IPS-18c (cell line): ENCODE measurements around the gene UCHL5.
"Not testable (repeated sequence)": the region's sequence is repeated elsewhere in the genome, so short reads cannot be mapped to it uniquely, and the experiment has no call there.

Experiments
- H3K4me3 ChIP-seq: 2 replicates; pipeline ENCODE4 v1.7.0; 2013; ENCODE audit warnings: low read depth, mild to moderate bottlenecking, low read length, moderate library complexity; ENCODE audit not compliant: insufficient read depth
- H3K9me3 ChIP-seq: one replicate; pipeline ENCODE4 v1.6.1; 2013; ENCODE audit warnings: mild to moderate bottlenecking, low read length, moderate library complexity; ENCODE audit not compliant: control insufficient read depth, insufficient read depth

Gene UCHL5

DNA sequence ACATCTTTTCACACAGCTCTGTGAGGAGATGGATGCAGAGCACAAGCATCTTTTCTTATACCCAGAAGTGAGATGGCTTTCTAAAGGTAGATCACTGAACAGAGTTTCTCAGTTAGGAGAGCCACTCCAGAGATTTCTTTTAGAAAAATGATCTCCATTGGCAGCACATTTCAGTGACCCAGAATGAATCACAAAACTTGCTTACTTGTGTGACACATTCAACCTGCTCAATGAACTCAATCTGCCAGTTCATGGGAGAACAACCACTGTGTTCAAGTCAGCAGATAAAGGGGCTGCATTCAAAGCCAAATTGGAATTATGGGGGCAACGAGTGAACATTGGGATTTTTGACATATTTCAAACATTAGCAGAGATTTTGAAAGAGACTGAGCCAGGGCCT lies 78.3 kb downstream of the UCHL5 start:
- H3K4me3 ChIP-seq, result no peak overlapping the region
- H3K9me3 ChIP-seq, result no peaks in the 10 kb centered on the region

DNA sequence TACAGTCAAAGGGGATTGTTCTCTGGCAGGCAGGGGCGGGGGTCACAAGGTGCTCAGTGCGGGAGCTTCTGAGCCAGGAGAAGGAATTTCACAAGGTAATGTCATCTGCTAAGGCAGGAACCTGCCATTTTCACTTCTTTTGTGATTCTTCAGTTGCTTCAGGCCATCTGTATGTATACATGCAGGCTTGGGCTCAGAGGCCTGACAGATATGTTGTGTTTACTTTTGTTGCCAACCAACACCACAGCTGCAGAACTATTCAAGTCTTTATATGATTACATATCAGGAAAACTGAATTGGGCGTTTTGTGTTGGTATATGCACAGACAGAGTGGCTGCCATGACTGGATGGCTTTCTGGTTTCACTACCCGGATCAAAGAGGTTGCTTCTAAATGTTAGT lies 78.8 kb downstream of the UCHL5 start:
- not testable (repeated sequence) for H3K4me3 ChIP-seq, H3K9me3 ChIP-seq

DNA sequence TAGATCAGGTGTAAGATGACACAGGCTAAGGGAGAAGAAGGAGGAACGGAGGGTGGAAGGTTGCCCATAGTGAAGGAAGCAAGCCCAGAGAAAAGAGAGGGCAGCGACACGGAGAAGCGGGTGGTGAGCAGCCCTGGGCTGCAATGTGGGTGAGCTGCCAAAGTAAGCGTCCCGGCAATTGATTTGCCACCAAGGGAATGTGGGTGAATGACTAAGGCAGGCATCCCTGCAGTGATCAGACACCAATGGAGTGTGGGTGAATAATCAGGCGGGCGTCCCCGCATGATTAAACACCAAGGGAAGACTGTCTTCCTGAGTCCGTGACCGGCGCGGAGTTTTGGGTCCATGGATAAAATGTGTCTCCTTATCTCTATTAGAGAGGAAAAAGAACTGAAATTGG lies 79.6 kb downstream of the UCHL5 start:
- no peak overlapping the region for H3K4me3 ChIP-seq
- no peaks in the 10 kb centered on the region for H3K9me3 ChIP-seq

DNA sequence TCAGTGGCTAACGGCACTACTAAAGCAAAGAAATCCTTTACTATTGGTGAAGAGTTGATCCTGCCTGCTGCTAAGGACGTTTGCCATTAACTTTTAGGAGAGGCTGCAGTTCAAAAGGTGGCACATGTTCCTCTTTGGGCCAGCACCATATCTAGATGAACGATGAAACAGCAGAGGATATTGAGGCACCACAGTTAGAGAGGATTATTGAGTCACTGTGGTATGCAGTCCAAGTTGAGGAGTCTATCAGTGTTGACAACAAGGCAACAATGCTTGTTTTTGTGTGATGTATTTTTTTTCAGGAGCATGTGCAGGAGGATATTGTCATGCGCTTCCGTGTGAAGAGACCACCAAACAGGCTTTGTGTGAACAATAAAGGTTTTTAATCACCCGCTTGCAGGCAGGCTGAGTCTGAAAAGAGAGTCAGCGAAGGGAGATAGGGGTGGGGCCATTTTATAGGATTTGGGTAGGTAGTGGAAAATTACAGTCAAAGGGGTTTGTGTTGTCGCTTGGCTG lies 80.9 kb downstream of the UCHL5 start:
- Histone ChIP-seq H3K4me3 (no peak overlapping the region), H3K9me3 (no peaks in the 10 kb centered on the region)

DNA sequence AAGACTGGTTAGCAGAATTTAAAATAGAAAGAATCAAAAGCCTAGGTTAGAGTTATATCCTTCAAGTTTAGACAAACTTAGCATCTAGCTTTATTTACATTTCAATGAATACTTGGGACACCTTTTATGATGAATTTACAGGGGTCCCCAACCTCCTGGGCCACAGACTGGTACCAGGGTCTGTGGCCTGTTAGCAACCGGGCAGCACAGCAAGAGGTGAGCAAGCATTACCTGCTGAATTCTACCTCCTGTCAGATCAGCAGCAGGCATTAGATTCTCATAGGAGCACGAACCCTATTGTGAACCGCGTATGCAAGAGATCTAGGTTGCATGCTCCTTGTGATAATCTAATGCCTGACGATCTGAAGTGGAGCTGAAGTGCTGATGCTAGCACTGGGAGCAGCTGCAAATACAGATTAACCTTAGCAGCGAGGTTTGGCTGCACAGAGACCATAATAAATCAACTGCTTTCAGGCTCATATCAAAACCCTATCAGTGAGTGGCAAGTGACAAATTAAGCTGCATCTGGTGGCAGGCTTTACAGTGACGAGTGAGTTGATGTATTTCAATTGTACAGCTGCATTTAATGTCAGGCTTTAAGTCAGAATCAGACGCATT lies 82.0 kb downstream of the UCHL5 start:
- no peaks in the 10 kb centered on the region for H3K9me3 ChIP-seq
- H3K4me3 ChIP-seq, result no peak overlapping the region

DNA sequence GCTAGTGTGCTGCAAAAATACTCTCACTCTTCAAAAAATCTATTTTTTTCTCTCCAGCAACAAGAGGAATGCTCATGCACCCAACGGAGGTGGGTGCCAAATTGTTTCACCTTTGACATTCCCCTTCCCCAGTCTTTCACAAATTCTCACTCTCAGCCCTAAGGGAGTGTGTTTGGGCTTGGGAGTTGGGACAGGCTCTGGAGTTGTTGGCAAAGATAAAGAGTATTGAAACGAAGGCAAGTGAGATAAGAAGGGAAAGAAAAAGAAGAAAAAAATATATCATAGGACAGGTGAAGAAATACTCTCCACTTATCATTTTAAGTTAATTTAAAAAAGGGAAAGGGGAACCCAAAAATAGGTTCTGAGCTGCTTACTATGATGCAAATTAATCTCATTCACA lies 82.6 kb downstream of the UCHL5 start:
- Histone ChIP-seq H3K4me3 (no peak overlapping the region), H3K9me3 (no peaks in the 10 kb centered on the region)

DNA sequence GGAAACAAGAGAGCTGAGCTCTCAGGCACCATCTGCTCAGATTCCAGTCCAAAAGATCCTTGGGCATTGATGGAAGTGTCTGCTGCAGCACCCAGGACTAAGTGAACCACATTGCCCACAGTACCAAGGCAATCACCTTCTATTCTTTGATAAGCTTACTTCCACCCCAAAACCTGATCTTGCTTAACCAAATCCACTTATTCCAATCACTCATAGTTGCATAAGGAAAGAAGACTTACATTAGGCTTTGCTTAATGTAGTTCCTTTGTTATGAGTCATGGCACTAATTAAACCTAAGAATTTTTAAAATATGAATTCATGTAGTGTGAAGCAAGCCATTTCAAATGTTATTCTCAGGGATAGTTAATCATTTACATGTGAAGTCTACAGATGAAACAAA lies 84.5 kb downstream of the UCHL5 start:
- Histone ChIP-seq H3K9me3 (no peaks in the 10 kb centered on the region), H3K4me3 (no peak overlapping the region)

DNA sequence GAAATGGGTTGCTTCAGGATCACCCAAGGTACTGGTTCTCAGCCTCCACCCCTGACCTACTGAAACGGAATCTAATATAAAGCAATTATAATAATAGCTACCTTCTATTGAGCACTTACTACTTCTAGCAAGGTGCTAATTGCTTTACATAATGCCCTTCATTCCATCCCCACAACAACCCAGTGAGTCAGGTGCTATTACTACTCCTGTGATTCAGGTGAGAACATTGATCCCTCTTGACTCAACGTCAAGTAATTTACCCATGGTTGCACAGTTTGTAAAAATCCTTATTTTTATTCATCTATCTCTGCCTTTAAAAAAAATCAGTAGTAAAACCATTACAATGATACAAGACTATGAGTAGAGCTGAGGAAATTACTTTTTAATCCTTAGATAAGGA lies 85.2 kb downstream of the UCHL5 start:
- Histone ChIP-seq H3K4me3 (no peak overlapping the region), H3K9me3 (no peaks in the 10 kb centered on the region)

DNA sequence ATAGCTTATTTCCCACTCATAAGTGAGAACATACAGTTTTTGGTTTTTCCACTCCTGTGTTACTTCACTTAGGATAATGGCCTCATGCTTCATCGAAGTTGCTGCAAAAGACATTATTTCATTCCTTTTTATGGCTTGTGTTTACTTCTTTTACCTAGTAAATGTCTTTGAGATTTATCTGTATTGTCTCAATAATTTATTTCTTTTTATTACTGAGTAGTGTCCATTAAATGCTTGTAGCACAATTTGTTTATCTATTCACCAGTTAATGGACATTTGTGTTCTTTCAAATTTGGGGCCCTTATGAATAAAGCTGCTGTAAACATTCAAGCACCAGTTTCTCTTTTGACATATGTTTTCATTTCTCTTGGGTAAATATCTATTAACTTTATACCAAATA lies 86.0 kb downstream of the UCHL5 start:
- Histone ChIP-seq H3K4me3 (no peak overlapping the region), H3K9me3 (no peaks in the 10 kb centered on the region)

DNA sequence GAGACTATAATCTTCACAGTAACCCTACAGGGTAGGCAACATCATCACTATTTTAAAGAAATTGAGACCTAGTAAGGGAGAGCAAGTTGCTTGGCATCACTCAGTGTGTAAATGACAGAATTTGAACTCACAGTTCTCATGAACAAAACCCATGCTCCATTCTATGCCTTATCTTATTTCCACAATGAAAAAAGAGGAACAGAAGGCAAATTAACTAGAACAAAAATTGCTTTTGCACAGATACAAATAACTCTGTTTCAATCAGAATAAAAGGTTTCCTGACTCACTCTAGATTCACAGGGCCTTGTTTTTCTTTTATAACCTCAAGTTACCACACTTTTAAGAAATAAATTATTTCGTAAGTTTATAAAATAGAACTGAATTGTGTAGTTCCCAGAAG lies 90.1 kb downstream of the UCHL5 start:
- no peak overlapping the region for H3K4me3 ChIP-seq
- no peaks in the 10 kb centered on the region for H3K9me3 ChIP-seq

DNA sequence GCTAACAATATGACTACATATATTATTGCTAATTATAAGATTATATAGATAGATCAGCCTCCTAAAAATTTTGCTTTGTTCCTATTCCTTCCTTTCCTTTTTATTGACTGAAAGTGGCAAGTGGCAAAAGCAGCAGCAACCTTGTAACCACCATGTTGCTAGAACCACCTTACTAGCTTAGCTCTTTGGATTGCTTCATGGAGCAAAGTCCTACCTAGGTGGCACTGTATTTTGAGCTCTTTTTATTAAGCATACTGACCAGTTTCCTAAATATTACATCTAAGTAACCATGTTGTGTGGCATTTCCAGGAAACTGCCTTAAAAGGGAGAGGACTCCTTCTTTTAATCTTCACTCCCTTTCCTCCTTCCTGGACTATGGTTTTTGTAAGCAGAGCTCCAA lies 90.8 kb downstream of the UCHL5 start:
- Histone ChIP-seq H3K4me3 (no peak overlapping the region), H3K9me3 (no peaks in the 10 kb centered on the region)

DNA sequence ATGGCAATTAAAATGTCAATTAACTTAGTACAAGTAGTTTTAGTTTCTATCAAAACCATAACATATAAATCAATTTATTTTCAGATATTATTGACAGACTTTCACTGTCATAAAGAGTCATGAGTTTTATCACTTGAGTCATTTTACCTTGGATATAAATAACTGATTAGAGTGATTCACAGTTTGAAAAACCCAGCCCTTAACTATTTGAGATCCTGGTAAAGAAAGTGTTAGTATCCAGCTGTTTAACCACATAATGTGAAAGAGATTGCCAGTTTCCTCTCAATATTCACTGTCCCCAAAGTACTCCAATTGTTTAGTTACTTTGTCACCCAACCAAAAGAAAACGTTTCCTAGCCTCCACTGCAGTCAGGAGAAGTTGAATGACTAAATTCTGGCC lies 91.3 kb downstream of the UCHL5 start:
- Histone ChIP-seq H3K4me3 (no peak overlapping the region), H3K9me3 (no peaks in the 10 kb centered on the region)

DNA sequence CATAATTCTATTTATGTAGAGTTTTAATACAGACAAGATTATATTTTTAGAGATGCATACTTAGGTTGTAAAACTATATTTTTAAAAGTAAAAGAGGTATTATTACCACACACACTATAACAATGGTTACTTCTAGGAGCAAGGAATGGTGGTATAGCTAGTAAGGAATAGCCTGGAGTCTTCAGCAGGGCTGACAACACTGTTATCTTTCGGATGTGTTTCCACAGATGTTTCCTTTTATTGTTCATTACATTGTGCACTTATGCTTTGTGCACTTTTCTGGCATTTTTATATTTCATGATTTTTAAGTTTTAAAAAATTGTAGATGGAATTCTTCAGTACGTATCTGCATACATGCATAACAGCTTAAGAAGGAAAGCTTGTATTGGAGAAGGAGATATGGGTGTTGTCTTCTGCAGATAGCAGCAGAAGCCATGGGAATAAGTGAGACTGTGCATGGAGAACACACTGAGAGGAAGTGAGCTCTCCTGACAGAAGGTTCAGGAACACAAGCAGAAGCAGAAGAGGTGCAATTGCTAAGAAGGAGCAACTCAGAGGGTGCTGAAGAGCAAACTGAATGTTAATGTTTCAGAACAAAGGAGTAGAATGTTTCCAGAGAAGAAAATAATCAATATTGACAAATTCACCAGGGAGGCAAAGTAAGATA lies 91.8 kb downstream of the UCHL5 start:
- Histone ChIP-seq H3K4me3 (no peak overlapping the region), H3K9me3 (no peaks in the 10 kb centered on the region)

DNA sequence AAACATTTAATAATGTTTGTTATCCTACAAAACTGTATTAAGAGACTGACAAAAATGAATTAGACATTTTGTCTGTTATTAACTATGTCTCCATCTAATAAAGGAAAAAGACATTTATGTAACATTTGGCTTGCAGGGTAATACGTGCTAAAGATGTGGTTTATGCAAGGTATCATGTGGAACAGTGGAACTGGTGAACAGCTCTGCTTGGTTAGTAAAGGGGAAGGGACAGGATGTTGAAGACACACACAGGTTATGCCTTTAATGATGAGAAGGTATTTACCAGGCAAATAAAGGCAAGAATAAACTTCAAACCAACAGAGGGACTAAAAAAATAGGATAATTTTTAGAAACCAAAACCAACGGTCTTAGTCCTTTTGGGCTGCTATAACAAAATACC lies 93.1 kb downstream of the UCHL5 start:
- no peaks in the 10 kb centered on the region for H3K9me3 ChIP-seq
- no peak overlapping the region for H3K4me3 ChIP-seq

DNA sequence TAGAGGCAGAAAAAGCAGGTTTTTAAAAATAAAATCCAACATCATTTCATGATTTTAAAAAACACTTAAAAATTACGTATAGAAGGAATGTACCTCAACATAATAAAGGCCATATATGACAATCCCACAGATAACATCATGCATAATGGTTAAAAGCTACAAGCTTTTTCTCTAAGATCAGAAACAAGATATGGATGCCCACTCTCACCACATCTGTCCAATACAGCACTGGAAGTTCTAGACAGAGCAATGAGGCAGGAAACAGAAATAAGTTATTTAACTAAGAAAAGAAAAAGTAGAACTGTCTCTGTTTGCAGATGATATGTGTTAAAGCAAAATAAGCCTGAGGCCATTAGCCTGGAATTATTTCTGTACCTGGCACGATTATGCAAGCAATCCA lies 96.3 kb downstream of the UCHL5 start:
- Histone ChIP-seq H3K9me3 (no peaks in the 10 kb centered on the region), H3K4me3 (no peak overlapping the region)
